Ishikawa (cell line): Measurements from ENCODE around the gene ZNF593OS.

Experiments
- CEBPB ChIP-seq: IDR thresholded peaks from 2 replicates; pipeline ENCODE4 v1.6.1; 2012
- CREB1 ChIP-seq: IDR thresholded peaks from 2 replicates; pipeline ENCODE4 v1.6.1; 2012; ENCODE audit warnings: low read depth
- EGR1 ChIP-seq: IDR thresholded peaks from 2 replicates; pipeline ENCODE4 v1.6.1; 2012
- FOXM1 ChIP-seq: IDR thresholded peaks from 2 replicates; pipeline ENCODE4 v1.6.1; 2012; ENCODE audit warnings: low read depth, borderline replicate concordance
- NFIC ChIP-seq: IDR thresholded peaks from 2 replicates; pipeline ENCODE4 v1.6.1; 2012
- RAD21 ChIP-seq: IDR thresholded peaks from 2 replicates; pipeline ENCODE4 v1.6.1; 2012; ENCODE audit warnings: low read depth
- TAF1 ChIP-seq: IDR thresholded peaks from 2 replicates; pipeline ENCODE4 v1.6.1; 2012; ENCODE audit warnings: low read depth, mild to moderate bottlenecking
- TEAD4 ChIP-seq: IDR thresholded peaks from 2 replicates; pipeline ENCODE4 v1.6.1; 2012
- YY1 ChIP-seq: IDR thresholded peaks from 2 replicates; pipeline ENCODE4 v1.6.1; 2012; ENCODE audit warnings: low read depth
- ZBTB7A ChIP-seq: IDR thresholded peaks from 2 replicates; pipeline ENCODE4 v1.6.1; 2012; ENCODE audit warnings: low read depth
- TF ChIP-seq, protein P1 (sequence below): IDR thresholded peaks from 2 replicates; pipeline ENCODE4 v1.6.1; 2012; ENCODE audit warnings: low read depth, mild to moderate bottlenecking
- TF ChIP-seq, protein P2 (sequence below): IDR thresholded peaks from 2 replicates; pipeline ENCODE4 v1.6.1; 2012
- TF ChIP-seq, protein P3 (sequence below): IDR thresholded peaks from 2 replicates; pipeline ENCODE4 v1.6.1; 2012

ZNF593OS gene

DNA sequence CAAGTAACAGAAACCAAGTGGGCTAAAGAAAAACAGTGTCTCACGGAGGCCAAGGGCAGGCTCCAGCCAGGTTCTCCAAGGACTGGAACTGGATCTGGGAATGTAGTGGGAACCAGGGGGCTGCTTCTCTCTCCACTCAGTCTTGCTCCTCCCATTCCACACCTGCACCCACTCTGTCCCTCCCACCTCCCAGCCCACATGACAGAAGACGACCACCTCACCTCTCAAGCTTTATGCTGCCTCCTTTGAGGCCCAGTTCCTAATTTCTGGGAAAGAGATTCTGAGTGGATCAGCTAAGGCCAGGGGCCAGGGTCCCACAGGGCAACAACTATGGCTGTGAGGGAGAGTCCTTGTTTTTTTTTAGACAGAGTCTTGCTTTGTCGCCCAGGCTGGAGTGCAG, 43.6 kb upstream of the ZNF593OS start:
- no peak for TF ChIP-seq CREB1

DNA sequence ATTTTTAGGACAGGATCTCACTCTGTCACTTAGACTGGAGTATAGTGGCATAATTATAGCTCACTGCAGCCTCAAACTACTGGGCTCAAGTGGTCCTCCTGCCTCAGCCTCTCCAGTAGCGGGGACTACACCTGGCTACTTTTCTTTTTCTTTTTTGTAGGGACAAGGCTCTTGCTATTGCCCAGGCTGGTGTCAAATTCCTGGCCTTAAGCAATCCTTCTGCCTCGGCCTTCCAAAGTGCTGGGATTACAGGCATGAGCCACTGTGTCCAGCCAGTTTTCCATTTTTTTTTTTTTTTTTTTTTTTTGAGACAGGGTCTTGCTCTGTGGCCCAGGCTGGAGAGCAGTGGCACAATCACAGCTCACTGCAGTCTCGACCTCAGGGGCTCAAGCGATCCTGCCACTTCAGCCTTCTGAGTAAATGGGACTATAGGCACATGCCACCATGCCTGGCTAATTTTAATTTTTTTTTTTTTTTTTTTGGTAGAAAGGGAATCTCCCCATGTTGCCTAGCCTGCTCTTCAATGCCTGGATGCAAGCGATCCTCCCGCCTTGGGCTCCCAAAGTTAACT, 41.8 kb upstream of the ZNF593OS start:
- TF ChIP-seq YY1 = no peak
- no peak for TF ChIP-seq RAD21
- TF ChIP-seq, protein P1, sequence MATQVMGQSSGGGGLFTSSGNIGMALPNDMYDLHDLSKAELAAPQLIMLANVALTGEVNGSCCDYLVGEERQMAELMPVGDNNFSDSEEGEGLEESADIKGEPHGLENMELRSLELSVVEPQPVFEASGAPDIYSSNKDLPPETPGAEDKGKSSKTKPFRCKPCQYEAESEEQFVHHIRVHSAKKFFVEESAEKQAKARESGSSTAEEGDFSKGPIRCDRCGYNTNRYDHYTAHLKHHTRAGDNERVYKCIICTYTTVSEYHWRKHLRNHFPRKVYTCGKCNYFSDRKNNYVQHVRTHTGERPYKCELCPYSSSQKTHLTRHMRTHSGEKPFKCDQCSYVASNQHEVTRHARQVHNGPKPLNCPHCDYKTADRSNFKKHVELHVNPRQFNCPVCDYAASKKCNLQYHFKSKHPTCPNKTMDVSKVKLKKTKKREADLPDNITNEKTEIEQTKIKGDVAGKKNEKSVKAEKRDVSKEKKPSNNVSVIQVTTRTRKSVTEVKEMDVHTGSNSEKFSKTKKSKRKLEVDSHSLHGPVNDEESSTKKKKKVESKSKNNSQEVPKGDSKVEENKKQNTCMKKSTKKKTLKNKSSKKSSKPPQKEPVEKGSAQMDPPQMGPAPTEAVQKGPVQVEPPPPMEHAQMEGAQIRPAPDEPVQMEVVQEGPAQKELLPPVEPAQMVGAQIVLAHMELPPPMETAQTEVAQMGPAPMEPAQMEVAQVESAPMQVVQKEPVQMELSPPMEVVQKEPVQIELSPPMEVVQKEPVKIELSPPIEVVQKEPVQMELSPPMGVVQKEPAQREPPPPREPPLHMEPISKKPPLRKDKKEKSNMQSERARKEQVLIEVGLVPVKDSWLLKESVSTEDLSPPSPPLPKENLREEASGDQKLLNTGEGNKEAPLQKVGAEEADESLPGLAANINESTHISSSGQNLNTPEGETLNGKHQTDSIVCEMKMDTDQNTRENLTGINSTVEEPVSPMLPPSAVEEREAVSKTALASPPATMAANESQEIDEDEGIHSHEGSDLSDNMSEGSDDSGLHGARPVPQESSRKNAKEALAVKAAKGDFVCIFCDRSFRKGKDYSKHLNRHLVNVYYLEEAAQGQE = no peak
- no peak for TF ChIP-seq FOXM1
- TF ChIP-seq NFIC = no peak
- TF ChIP-seq EGR1 = no peak
- TF ChIP-seq TAF1 = no peak
- no peak for TF ChIP-seq CEBPB
- TF ChIP-seq, protein P2, sequence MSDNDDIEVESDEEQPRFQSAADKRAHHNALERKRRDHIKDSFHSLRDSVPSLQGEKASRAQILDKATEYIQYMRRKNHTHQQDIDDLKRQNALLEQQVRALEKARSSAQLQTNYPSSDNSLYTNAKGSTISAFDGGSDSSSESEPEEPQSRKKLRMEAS = no peak

DNA sequence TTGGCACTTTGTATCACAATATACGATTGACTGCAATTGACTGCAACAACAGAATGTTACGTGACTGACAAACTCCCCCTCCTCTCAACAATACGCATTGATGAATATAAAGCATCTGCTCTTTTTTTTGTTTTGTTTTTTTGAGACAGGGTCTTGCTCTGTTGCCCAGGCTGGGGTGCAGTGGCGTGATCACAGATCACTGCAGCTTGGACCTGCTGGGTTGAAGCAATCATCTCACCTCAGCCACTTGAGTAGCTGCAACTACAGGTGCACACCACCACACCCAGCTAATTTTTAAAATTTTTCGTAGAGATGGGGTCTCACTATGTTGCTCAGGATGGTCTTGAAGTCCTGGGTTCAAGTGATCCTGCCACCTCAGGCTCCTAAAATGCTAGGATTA, 41.1 kb upstream of the ZNF593OS start:
- TF ChIP-seq CREB1 (no peak), ZBTB7A (no peak), TEAD4 (no peak)
- TF ChIP-seq, protein P1 = no peak
- TF ChIP-seq, protein P3, sequence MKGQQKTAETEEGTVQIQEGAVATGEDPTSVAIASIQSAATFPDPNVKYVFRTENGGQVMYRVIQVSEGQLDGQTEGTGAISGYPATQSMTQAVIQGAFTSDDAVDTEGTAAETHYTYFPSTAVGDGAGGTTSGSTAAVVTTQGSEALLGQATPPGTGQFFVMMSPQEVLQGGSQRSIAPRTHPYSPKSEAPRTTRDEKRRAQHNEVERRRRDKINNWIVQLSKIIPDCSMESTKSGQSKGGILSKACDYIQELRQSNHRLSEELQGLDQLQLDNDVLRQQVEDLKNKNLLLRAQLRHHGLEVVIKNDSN = no peak

DNA sequence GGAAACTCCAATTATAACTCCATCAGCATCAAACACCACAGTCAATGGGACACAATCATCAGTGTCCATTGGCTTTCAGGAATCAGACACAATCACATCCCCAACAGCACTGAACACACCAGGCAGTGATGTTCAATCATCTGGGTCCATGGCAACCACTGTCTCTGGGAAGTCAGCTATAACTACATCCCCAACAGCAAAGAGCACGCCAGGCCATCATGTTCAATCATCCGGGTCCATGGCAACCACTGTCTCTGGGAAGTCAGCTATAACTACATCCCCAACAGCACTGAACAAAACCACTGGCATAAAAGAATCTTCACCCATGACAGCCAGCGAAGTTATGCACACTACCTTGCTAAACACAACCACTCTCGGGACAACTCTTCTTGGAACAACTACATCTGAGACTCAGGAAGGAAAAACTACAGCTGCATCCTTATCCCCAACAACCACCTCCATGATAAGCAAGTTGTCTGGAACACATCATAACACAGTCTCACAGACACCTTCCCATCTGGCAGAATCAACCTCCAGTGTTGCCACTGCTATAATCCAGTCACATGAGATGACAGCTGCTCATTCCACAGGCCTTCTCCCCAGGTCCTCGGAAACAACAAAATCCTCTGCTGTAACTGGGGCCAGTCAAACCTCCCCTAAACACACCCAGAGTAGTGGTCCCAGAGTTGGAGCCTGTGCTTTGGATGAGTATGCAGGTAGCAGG, 38.7 kb upstream of the ZNF593OS start:
- TF ChIP-seq ZBTB7A (no peak), TAF1 (no peak)
- TF ChIP-seq, protein P2 = no peak
- TF ChIP-seq, protein P1 = no peak

DNA sequence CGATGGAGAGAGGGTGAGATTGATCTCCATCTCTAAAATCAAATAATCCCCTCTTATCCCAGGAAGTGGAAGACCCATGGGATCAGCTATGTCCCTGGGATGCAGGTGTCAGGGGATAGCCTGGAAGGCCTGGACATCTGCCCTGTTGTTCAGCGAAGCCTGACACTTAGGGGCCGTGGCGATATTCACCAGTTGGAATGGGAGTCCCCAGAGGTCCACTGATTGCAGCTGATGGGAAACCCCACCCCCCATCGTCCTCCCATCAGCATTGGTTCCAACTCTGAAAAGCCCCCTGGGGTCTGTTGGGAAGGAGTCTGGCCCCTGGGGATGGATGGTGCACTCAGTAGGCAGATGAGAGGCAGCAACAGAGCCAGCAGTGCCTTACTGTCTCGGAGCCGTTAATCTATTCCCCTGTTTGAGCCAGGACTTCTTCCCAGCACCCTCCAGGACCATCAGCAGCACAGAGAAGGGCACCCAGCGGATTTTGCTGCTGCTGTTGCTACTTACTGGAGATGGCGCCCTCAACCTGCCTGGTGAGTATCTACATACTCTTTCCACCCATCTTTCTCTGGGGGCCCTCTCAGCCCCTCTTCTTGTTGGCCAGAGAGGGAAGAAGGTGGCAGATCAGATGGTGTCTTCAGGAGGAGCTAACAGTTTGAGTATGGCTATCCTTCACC, 32.1 kb upstream of the ZNF593OS start:
- TF ChIP-seq RAD21 = peak; percentile 54
- TF ChIP-seq, protein P3 = no peak

DNA sequence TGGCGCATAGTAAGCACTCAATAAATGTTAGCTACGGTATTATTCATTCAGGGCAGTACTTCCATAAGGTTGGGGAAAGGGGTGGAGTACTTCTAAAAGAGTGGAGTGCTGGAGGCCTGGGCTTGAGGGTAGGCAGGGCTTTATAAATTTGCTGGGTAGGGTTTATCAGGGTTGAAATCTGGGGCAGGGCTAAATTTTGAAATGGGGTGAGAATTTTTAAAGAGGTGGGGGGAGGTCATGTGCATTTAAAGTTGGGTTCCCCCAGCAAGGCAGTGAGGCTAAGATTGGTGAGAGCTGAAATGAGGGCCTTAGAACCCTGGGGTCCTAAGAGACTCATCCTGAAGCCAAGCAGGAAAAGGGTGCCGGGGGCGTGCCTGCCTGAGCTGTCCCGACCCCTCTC, 28.8 kb upstream of the ZNF593OS start:
- TF ChIP-seq NFIC = no peak
- TF ChIP-seq, protein P1 = no peak
- TF ChIP-seq YY1 = no peak
- no peak for TF ChIP-seq CEBPB
- TF ChIP-seq, protein P3 = no peak
- TF ChIP-seq FOXM1 = no peak
